Measurements from ENCODE around the gene SNF8.

DNA sequence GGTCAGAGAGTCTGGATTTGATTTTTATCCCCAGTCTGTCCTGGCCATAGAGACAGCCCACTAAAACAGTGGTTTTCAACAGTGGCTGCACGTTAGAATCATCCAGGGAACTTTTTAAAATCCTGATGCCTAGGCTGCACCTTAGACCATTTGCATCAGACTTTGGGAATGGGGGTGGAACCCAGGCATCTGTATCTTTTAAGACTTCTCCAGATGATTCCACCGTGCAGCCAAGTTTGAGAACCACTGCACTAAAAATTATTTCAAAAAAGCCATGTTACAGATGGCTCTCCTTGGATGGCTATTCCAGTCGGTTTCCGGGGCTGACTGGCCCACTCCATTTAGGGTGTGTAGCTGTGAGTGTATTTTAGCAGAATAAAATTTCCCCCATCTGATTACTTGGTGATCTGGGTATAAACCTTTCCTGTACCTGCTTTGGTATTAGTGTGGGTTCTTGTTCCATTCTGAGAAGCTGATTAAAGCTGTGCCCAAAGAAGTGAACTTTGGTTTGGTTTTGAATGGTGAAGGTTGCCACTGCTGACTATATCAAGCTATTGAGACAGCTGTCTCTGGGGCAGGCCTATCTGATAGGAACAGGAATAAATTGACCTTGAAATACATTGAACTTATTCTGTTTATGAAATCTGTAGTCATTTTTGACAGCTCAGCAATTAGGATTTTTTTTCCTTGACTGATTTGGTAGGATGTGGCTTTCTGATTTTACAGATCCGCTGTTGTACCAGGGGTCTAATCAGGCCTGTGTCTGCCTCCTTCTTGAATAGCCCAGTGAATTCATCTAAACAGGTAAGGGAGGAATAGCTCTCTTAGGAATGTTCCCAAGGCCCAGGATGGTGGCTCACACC, 50.8 kb downstream of the SNF8 start:
- TF ChIP-seq, protein P1, sequence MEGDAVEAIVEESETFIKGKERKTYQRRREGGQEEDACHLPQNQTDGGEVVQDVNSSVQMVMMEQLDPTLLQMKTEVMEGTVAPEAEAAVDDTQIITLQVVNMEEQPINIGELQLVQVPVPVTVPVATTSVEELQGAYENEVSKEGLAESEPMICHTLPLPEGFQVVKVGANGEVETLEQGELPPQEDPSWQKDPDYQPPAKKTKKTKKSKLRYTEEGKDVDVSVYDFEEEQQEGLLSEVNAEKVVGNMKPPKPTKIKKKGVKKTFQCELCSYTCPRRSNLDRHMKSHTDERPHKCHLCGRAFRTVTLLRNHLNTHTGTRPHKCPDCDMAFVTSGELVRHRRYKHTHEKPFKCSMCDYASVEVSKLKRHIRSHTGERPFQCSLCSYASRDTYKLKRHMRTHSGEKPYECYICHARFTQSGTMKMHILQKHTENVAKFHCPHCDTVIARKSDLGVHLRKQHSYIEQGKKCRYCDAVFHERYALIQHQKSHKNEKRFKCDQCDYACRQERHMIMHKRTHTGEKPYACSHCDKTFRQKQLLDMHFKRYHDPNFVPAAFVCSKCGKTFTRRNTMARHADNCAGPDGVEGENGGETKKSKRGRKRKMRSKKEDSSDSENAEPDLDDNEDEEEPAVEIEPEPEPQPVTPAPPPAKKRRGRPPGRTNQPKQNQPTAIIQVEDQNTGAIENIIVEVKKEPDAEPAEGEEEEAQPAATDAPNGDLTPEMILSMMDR (IDR thresholded peaks at IDR 0.05; ENCODE audit: low read length): no peak
- TF ChIP-seq EZH2 (IDR thresholded peaks at IDR 0.05; ENCODE audit: borderline replicate concordance, low read length): no peak

All from OCI-LY1 (cell line).